Measurements from ENCODE around the gene LAMTOR4.
"Not testable (repeated sequence)": the region's sequence is repeated elsewhere in the genome, so short reads cannot be mapped to it uniquely, and the experiment has no call there.

Gene LAMTOR4

DNA sequence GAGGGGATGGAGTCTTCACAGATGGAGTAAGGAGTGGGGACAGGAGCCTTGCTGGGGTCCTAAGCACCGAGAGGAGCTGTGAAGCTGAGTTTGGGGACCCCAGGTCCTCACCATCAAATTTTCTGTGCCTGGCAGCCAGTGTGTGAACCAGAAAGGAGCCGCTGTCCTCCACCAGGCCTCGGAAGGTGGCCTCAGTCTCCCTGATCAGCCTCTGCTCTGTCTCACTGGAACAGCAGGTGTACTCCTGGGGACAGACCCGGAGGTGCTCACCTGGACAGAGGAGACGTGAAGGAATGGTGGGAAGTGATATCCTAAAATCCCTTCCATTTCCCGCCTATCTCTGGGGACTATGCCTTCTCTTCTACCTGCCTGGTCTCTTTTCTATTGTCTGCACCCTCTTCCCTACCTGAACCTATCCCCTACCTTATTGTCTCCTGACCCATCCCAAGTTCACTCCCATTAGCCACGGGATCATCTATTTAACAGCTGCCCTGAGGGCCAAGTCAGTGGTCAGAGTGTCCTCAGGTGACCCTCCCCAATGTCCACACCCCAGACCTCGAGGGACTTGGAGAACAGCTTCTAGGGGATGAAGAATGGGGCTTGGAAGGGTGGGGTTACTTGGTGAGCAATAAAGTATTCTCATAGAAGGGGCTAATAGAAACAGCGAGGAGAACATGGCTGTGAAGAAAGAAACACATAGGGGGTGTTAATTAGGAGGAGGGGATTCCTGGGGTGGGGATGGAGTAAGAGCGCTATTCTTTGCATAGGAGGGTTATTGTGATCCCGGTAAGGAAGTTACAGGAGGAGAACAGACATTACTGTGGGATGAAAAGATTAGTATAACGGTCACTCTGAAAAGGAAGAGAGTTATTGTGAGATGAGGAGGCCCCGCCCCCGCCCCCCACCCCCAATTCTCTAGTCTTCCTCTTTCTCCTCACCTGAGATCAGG is 27.7 kb downstream of the LAMTOR4 start:
- peak overlapping the region; percentile 48 for H3K27ac ChIP-seq
- TF ChIP-seq, protein P1, sequence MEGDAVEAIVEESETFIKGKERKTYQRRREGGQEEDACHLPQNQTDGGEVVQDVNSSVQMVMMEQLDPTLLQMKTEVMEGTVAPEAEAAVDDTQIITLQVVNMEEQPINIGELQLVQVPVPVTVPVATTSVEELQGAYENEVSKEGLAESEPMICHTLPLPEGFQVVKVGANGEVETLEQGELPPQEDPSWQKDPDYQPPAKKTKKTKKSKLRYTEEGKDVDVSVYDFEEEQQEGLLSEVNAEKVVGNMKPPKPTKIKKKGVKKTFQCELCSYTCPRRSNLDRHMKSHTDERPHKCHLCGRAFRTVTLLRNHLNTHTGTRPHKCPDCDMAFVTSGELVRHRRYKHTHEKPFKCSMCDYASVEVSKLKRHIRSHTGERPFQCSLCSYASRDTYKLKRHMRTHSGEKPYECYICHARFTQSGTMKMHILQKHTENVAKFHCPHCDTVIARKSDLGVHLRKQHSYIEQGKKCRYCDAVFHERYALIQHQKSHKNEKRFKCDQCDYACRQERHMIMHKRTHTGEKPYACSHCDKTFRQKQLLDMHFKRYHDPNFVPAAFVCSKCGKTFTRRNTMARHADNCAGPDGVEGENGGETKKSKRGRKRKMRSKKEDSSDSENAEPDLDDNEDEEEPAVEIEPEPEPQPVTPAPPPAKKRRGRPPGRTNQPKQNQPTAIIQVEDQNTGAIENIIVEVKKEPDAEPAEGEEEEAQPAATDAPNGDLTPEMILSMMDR (conservative IDR thresholded peaks at IDR 0.05): no peak

DNA sequence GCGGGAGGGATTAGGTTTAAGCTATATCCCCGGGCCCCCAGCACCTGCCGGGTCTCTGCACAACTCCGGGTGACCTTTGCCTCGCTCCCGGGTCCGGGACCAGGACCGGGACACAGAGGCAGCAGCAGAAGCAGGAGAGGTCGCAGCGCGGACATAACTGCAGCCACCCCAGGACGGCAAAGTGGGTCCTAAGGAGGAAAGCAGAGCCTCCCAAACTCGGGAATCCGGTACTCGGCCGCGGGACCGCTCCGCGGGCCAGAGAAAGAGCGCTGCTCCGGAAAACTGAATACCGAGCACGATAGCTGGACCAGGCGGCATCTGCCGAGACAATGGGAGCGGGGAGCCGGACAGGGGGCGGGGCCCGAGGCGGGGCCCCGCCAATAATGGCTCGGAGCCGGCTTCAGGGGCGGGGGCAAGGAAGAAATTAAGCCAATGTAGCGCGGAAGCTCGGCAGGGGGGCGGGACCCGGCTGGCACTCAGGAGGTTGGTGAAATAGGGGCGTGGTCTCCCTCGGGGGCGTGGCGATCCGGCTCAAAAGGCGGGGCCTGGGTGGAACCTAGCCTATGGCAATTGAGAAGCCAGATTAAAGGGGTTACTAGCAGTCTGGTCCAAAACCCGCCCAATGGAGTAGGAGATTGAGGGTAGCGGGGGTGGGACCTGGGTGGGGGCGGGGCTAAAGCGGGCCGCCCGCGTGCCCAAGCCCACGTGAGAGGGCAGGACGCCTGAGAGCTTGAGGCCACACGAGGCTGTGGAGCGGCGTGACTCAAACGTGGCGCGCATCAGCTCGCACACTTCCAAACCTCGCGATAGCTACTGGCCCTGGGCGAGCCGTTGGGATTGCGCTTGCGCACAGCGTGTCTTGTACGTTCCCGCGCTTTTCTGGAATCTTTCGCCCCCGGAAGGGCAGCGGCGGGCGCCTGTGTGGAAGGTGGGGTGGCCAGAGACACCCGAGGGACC is 28.6 kb downstream of the LAMTOR4 start, which contains the start of the genes GPC2 and STAG3:
Gene GPC2 (minus strand): TSS at position 337 of the 957 bp plus-strand sequence. CDS start 182 bp downstream, at position 155.
Gene STAG3 (plus strand): TSS at position 874 of the 957 bp plus-strand sequence. CDS start 2,639 bp downstream, outside the sequence.
- peak within 1 kb of the TSS; percentile 48 for H3K27ac ChIP-seq
- TF ChIP-seq, protein P1 (conservative IDR thresholded peaks at IDR 0.05): no peak

DNA sequence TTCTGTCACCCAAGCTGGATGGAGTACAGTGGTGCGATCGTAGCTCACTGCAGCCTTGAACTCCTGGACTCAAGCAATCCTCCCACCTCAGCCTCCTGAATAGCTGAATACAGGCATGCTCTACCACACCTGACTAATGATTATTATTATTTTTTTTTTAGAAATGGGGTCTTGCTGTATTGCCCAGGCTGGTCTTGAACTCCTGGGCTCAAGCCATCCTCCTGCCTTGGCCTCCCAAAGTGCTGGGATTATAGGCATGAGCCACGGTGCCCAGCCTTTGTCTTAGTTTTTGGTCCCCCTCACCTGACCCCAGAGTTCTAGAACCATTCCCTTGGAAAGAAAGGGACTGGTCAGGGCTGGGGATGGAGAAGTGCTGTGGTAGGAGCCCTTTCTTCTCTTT is 31.4 kb downstream of the LAMTOR4 start:
- H3K27ac ChIP-seq: not testable (repeated sequence)

DNA sequence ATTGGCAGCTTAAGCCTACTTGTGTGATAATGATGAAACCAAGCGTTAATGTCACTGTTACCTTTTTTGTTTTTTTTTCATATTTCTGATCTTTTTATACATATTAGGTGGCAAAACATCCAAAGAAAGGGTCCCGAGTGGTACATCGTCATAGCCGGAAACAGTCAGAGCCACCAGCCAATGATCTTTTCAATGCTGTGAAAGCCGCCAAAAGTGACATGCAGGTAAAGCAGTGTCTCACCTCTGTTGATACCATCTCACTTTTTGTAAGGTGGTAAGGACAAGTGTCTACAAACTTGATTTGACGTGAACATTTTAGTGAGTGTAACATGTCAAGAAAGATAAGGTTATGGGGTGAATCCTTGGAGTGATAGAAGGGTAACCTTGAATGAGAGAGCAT is 33.9 kb downstream of the LAMTOR4 start:
- H3K27ac ChIP-seq: not testable (repeated sequence)

DNA sequence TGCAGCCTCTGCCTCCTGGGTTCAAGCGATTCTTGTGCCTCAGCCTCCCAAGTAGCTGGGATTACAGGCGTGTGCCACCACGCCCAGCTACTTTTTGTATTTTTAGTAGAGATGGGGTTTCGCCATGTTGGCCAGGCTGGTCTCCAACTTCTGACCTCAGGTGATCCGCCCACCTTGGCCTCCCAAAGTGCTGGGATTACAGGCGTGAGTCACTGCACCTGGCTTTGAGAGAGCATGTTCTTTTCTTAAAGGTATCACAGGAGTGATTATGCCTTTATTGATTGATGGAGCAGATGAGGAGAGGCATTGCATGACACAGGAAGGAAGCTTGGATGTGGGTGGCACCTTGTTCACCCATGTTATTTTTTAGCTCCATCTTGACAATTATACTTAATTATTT is 34.4 kb downstream of the LAMTOR4 start:
- not testable (repeated sequence) for H3K27ac ChIP-seq

DNA sequence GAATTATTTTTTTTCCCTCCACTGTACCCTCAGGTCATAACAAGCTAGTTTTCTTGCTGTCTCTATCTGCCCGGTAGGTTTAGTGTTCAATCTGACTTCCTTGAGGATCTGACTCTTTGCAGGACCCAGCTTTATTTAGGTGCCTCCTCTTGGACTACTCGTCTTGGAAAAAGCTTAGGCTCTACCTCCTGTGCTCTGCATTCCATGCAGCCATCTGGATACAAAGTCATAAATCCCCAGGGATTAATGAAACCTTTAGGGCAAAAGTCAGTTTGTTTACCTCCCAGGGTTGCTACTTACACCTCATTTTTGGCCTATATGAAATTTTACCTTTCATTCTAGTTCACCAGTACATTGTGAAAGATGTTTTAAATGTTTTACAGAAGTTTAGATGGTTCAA is 37.0 kb downstream of the LAMTOR4 start:
- H3K27ac ChIP-seq: no peak overlapping the region
- TF ChIP-seq, protein P1 (conservative IDR thresholded peaks at IDR 0.05): no peak

DNA sequence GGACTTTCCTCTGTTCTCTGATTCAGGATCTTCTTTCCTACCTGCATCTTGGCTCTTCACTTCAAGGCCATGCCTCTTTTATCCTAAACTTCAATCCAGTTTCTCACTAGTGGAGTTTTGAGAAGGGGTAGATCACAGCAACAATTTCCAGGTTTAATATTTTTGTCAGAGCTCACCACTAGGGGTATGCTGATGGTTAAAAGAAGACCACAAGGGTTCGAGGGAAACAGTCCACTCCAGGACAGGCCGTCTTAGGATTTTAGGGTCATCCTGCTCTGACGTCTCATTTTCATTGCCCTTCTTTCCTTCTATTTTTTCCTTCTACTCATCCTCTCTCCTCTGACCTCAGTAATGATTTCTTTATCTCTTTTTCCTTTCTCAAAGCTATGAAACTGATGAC is 40.3 kb downstream of the LAMTOR4 start:
- TF ChIP-seq, protein P1 (conservative IDR thresholded peaks at IDR 0.05): no peak
- no peak overlapping the region for H3K27ac ChIP-seq

DNA sequence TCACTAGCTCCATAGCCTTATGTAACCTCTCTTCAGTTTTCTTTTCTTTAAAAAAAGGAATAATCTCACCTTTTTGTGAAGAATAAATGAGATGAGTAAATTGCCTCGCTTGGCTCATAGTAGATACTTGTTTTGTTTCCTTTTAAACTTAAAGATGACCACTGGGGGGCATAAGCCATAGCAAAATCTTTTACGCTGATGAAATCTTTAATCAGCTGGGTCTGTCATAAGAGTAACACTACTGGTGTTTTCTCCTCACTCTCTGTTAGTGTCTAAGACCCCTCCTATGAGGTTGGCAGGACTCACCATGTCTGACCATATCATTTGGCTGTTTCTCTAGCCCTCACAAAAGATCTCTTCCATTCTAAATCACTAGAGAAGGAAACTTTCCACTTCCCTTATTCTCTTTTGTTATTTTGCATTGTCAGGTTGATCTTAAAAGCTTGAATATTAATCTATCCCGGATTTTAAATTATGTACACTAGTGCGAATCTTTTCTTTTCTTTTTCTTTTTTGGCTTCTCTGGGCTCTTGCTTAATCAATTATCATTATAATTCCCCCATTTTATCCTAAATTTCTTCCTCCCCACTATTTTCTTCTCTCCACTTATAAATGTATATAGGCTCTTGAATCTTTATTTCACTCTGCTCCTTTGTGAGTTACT is 41.5 kb downstream of the LAMTOR4 start:
- no peak overlapping the region for H3K27ac ChIP-seq
- TF ChIP-seq, protein P1 (conservative IDR thresholded peaks at IDR 0.05): peak; percentile 37

Measured in VCaP (cell line).